Esophagus (tissue), 2 donors: Measurements from ENCODE around the gene CRMP1. TPM values are rescaled to one million over a fixed set of nuclear protein-coding genes. Genes with fewer than 3 reads are reported as not detected.
"Not testable (repeated sequence)": the region's sequence is repeated elsewhere in the genome, so short reads cannot be mapped to it uniquely, and the experiment has no call there.

ENCODE experiments used
- H3K27ac ChIP-seq, 2 donors: one replicate each; pipeline ENCODE4 v1.5.1; 2013; ENCODE audit warnings: low read depth in 2 of 2, mild to moderate bottlenecking in 2 of 2, inconsistent platforms in 1 of 2, low read length in 1 of 2, moderate library complexity in 1 of 2
- H3K27me3 ChIP-seq, 2 donors: one replicate each; pipeline ENCODE4 v1.6.1; 2013; ENCODE audit warnings: low read length in 2 of 2, control low read depth in 1 of 2, mild to moderate bottlenecking in 1 of 2; ENCODE audit not compliant: insufficient read depth in 2 of 2, control insufficient read depth in 1 of 2
- H3K36me3 ChIP-seq, 2 donors: one replicate each; pipeline ENCODE4 v1.6.1; 2013; ENCODE audit warnings: low read length in 1 of 2; ENCODE audit not compliant: control insufficient read depth in 2 of 2, insufficient read depth in 2 of 2
- H3K4me1 ChIP-seq, 2 donors: one replicate each; pipeline ENCODE4 v1.6.1; 2013; ENCODE audit warnings: low read length in 1 of 2; ENCODE audit not compliant: control insufficient read depth in 2 of 2, insufficient read depth in 2 of 2
- H3K4me3 ChIP-seq, 2 donors: one replicate each; pipeline ENCODE4 v1.5.1; 2013; ENCODE audit warnings: low read length in 2 of 2, mild to moderate bottlenecking in 2 of 2, low read depth in 1 of 2, moderate library complexity in 1 of 2
- H3K9me3 ChIP-seq, 2 donors: one replicate each; pipeline ENCODE4 v1.6.1; 2013; ENCODE audit warnings: mild to moderate bottlenecking in 2 of 2, low read depth in 1 of 2, low read length in 1 of 2, moderate library complexity in 1 of 2; ENCODE audit not compliant: control insufficient read depth in 2 of 2, insufficient read depth in 1 of 2
- WGBS, 2 donors: extraction: QIAGEN DNeasy Blood & Tissue Kit; methylation state at CpG; one replicate each; pipeline ENCODE4 v1.1.7; 2013; 5-methylcytosine and 5-hydroxymethylcytosine counted together
- polyA plus RNA-seq, 2 donors: library from polyadenylated mRNA; stranded (reverse); fragments of 200-250 nt; gene quantifications; one replicate each; pipeline ENCODE4 v1.2.3, GENCODE V29; 2013
- donor health status: healthy with polysubstance abuse.
- donor health status: Bipolar disorder and iron deficiency.

CRMP1 gene
- polyA plus RNA-seq, 2 donors, result 0.35 to 2.3 TPM

DNA sequence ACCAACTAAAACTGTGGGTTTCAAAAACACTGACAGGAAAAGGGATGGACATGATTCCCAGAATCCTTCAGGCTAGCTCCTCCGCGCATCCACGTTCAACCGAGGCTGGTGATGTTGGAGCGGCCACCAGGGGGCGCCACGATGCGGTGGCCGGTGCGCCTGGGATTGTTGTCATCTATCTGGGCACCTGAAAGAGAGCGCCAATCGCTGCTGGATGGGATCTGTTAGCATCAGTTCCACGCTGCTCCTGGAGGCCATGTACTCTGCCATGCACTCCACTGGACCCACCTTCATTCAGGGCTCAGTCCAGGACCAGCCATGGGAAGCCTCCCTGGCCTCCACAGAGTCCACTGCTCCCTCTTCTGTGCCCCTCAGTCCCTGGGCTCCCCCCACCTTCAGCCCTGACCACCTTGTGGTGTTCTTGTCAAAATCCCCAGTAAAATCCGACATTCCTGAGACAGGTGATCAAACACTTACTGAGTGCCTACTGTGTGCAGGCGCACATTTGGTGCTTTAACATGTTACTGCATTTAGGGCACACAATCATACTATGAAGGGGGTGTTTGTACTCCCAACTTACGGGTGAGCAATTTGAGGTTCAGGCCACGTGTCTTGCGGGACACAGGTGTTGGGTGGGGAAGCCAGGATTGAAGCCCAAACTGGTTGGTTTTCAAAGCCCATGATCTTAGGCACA, 71.1 kb downstream of the CRMP1 start:
- H3K4me1 ChIP-seq, result no peaks in the 10 kb centered on the region

DNA sequence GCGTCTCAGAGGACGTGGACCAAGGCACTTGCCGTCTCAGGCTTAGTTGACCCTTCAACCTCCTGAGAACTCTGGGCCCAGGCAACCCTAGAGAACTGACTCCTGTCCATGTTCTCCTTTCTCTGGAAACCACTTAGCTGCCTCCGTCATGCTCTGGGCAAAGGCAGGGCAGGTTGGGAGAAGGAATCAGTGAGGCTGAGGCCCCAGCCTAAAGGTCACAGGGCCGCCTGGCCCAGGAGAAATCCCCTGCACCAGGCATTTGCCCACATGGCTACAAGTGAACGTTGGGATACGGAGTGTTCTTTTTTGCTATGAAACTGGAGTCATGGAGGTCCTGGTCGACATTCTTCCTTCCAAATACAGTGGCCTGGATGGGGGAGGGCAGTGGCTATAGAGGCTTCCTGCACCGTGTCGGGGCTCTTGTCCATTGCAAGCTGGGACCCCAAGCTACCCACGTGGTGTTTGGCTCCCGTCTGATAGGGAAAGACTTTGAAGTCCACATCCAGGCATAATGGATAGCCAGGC, 76.0 kb downstream of the CRMP1 start:
- no peaks in the 10 kb centered on the region for H3K27me3 ChIP-seq
- H3K4me1 ChIP-seq, result no peaks in the 10 kb centered on the region
- WGBS, 2 donors, result 88 to 91% methylated on average over 12 of the region's 12 CpGs
- no peak overlapping the region for H3K27ac ChIP-seq
- H3K4me3 ChIP-seq, result no peak overlapping the region
- peaks cover 3 to 12% of the 10 kb centered on the region in 2 donors for H3K36me3 ChIP-seq
- H3K9me3 ChIP-seq, result no peaks in the 10 kb centered on the region

More for the DNA sequence above, 71.1 kb downstream of the CRMP1 start:
- Histone ChIP-seq H3K27me3 (no peaks in the 10 kb centered on the region), H3K36me3 (peaks cover 0 to 3% of the 10 kb centered on the region in 2 donors), H3K27ac (no peak overlapping the region), H3K9me3 (no peaks in the 10 kb centered on the region), H3K4me3 (no peak overlapping the region)
- 75 to 77% methylated on average over 18 of the region's 18 CpGs for WGBS, 2 donors

DNA sequence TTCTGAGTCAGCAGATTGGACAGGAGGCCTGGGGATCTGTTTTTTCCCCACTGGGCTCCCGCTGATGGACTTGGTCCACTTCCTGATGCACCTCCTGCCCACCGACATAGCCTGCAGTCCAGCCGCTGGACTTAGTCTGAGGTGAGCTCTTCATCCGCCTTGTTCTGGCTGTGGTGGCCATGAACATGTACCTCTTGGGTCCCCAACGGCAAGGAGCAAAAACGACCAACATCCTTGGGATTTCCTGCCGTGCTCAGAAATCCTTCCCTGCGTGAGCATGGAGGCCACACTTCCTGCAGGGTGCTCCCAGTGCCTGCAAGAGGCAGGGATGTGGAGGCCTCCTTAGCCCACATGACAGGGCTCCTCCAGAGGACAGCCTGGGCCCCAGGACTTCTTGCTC, 76.8 kb downstream of the CRMP1 start:
- Histone ChIP-seq H3K9me3 (no peaks in the 10 kb centered on the region), H3K36me3 (peaks cover 3 to 12% of the 10 kb centered on the region in 2 donors)

DNA sequence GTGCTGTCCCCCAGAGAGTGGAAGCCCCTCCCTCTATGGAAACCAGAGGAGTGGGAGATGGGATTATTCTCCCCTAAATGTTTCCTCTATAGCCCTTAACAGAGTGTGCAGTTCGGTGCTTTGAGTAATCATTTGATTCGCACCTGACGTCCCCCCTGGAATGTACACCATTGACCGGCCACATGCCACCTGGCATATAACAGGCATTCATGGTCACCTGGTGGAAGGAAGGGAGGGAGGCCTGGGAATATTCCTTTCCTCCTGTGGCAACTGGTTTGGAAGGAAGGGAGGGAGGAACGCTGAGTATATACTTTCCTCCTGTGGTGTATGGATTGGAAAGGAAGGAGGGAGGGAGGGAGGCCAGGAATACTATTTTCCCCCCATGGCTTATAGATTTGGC, 77.2 kb downstream of the CRMP1 start:
- H3K4me1 ChIP-seq, result no peaks in the 10 kb centered on the region
- H3K27ac ChIP-seq, result no peak overlapping the region
- H3K27me3 ChIP-seq, result no peaks in the 10 kb centered on the region
- WGBS, 2 donors, result 89 to 92% methylated on average over 5 of the region's 5 CpGs
- peaks cover 3 to 13% of the 10 kb centered on the region in 2 donors for H3K36me3 ChIP-seq
- H3K4me3 ChIP-seq, result no peak overlapping the region
- no peaks in the 10 kb centered on the region for H3K9me3 ChIP-seq

More for the DNA sequence above, 76.8 kb downstream of the CRMP1 start:
- no peak overlapping the region for H3K4me3 ChIP-seq
- WGBS, 2 donors, result 80 to 84% methylated on average over 8 of the region's 8 CpGs
- no peaks in the 10 kb centered on the region for H3K27me3 ChIP-seq
- H3K4me1 ChIP-seq, result no peaks in the 10 kb centered on the region
- no peak overlapping the region for H3K27ac ChIP-seq

DNA sequence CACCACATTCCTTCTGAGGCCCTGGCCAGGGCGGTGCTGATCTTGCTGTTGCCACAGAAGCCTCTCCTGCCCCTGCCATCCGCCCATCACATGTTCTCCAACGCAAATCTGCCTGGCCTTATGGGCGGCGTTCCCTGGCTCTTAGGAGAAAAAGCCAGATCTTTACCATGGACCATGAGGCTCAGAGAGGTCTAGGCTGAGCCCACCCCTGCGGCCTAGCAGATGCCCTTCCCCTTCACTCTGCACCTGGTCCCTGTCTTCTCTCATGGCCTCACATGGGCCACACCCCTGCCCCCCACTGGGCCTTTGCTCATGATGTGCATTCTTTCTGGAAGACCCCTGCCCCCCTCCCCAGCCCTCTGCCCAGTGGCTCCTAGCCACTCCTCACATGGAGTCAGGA, 78.5 kb downstream of the CRMP1 start:
- 89 to 93% methylated on average over 6 of the region's 6 CpGs for WGBS, 2 donors
- Histone ChIP-seq H3K27ac (no peak overlapping the region), H3K4me1 (no peaks in the 10 kb centered on the region), H3K27me3 (no peaks in the 10 kb centered on the region), H3K36me3 (peaks cover 3 to 16% of the 10 kb centered on the region in 2 donors), H3K4me3 (no peak overlapping the region), H3K9me3 (peaks cover 0 to 3% of the 10 kb centered on the region in 2 donors)

DNA sequence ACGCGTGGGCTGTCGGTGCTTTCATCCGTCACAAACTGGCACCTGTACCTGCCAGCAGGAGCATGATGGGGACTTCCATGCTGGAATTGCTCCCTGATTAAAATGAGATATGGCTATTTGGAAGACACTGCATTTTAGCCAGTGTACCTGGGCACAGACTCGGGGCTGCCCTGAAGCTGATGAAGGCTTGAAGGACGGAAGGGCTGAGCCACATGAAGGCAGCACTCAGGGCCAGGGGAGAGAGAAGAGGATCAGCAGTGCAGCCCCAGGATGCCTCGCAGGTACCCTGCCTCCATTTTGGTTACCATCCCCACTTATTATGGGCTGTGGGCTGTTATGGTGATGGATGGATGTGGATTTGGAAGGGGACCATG, 79.0 kb downstream of the CRMP1 start:
- Histone ChIP-seq H3K27ac (no peak overlapping the region), H3K36me3 (peaks cover 6 to 20% of the 10 kb centered on the region in 2 donors), H3K9me3 (peaks cover 0 to 3% of the 10 kb centered on the region in 2 donors), H3K4me1 (no peaks in the 10 kb centered on the region), H3K27me3 (no peaks in the 10 kb centered on the region), H3K4me3 (no peak overlapping the region)
- 85 to 90% methylated on average over 7 of the region's 7 CpGs for WGBS, 2 donors

DNA sequence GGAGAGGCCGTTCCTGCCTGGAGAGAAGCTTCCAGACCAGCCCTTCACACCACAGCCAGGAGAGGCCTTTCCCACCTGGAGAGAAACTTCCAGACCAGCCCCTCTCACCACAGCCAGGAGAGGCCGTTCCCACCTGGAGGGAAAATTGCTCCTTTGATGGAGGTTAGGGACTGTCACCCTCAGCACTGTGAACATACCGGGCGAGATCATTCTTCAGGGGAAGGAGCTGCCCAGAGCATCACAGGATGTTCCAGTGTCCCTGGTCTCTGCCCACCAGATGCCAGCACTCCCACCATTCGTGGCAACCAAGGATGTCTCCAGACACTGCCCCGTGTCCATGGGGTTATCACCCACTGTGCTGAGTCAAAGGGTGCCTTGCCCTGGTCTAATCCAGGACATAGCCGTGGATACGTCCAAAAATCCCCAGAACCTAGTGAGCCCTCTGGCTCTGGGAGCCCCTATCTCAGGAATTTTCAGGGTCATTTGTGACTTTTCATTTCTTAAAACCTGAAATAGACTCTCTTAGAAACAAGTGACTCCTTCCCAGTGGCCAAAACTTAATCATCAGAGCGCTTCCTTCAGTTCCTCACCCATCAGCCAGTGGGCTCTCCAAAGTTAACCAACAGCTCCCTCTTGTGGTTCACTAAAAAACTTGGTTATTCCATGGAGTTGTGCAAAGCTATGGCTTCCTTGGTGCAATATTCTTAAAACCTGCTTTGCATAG, 80.2 kb downstream of the CRMP1 start:
- Histone ChIP-seq H3K9me3 (peaks cover 0 to 3% of the 10 kb centered on the region in 2 donors), H3K4me1 (no peaks in the 10 kb centered on the region), H3K27me3 (no peaks in the 10 kb centered on the region), H3K27ac (no peak overlapping the region), H3K4me3 (no peak overlapping the region), H3K36me3 (peaks cover 6 to 25% of the 10 kb centered on the region in 2 donors)
- WGBS, 2 donors, result 74 to 78% methylated on average over 9 of the region's 9 CpGs

DNA sequence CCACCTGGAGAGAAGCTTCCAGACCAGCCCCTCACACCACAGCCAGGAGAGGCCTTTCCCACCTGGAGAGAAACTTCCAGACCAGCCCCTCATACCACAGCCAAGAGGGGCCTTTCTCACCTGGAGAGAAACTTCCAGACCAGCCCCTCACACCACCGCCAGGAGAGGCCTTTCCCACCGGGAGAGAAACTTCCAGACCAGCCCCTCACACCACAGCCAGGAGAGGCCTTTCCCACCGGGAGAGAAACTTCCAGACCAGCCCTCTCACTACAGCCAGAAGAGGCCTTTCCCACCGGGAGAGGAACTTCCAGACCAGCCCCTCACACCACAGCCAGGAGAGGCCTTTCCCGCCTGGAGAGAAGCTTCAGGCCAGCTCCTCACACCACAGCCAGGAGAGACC, 80.8 kb downstream of the CRMP1 start:
- WGBS, 2 donors, result 85 to 93% methylated on average over 5 of the region's 5 CpGs
- H3K4me3 ChIP-seq, H3K4me1 ChIP-seq, H3K27me3 ChIP-seq, H3K9me3 ChIP-seq, H3K27ac ChIP-seq: not testable (repeated sequence)
- peaks cover 6 to 25% of the 10 kb centered on the region in 2 donors for H3K36me3 ChIP-seq

DNA sequence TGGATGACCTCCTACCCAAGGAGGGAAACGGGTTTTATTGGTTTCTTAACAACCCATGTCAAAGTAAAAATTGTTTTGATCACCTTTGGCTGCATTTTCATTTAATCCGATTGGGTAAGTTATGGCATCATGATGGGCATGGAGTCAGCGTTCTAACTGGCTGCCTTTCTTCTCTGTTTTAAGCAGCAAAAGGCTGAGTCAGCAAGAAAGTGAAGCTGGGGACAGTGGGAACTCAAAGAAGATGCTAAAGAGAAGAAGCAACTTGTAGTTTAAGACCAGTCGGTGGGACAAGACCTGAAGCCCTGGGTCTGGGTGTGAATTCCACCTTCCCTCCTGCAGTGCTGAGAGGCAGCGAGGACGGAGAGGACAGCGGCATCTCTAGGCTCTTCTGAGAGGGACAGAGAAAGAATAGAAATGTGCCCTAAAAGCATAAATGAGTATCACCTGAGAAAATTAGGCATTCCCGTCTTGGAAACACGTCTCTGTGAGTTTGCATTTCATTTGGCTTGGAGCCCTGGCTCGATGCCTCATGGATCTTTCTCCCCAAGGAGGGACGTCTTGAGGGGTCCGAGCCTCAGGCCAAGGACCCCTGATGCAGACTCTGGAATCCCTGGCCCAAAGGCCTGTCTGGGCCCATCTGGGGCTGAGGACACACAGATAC, 82.0 kb downstream of the CRMP1 start:
- WGBS, 2 donors, result 78 to 82% methylated on average over 12 of the region's 12 CpGs
- H3K36me3 ChIP-seq, result peaks cover 6 to 22% of the 10 kb centered on the region in 2 donors

More for the DNA sequence above, 82.0 kb downstream of the CRMP1 start:
- Histone ChIP-seq H3K27ac (no peak overlapping the region), H3K4me3 (no peak overlapping the region), H3K9me3 (peaks cover 0 to 3% of the 10 kb centered on the region in 2 donors), H3K27me3 (no peaks in the 10 kb centered on the region), H3K4me1 (no peaks in the 10 kb centered on the region)
